Astrocyte (in vitro differentiated cells and primary cell): ENCODE results near the gene CPED1. TPM values are rescaled to one million over a fixed set of nuclear protein-coding genes. Genes with fewer than 3 reads are reported as not detected.

Experiments
- DNase-seq: peaks from one replicate; pipeline ENCODE4 v3.0.0-alpha.2; 2010; ENCODE audit warnings: low read depth
- FAIRE-seq: peaks from 2 replicates; lab custom pipeline; 2011; peaks lifted over from hg19 to GRCh38; lab: Jason Lieb, UNC
- H2AFZ ChIP-seq: 2 replicates; pipeline ENCODE4 v1.6.0; 2012; ENCODE audit warnings: low read depth, low read length, inconsistent platforms
- H3K27ac ChIP-seq: 2 replicates; pipeline ENCODE4 v1.5.1; 2011; ENCODE audit warnings: low read depth, low read length, inconsistent platforms
- H3K27me3 ChIP-seq: 2 replicates; pipeline ENCODE4 v1.6.0; 2011; ENCODE audit warnings: low read length, inconsistent platforms; ENCODE audit not compliant: insufficient read depth
- H3K36me3 ChIP-seq: 2 replicates; pipeline ENCODE4 v1.5.1; 2011; ENCODE audit warnings: low read length, inconsistent platforms; ENCODE audit not compliant: insufficient read depth
- H3K4me1 ChIP-seq: 2 replicates; pipeline ENCODE4 v1.5.1; 2011; ENCODE audit warnings: low read length, inconsistent platforms; ENCODE audit not compliant: insufficient read depth
- H3K4me2 ChIP-seq: 2 replicates; pipeline ENCODE4 v1.6.0; 2012; ENCODE audit warnings: low read length, inconsistent platforms
- H3K4me3 ChIP-seq: 2 replicates; pipeline ENCODE4 v1.5.1; 2011; ENCODE audit warnings: low read depth, mild to moderate bottlenecking, low read length, inconsistent platforms; ENCODE audit not compliant: insufficient read depth
- H3K79me2 ChIP-seq: 2 replicates; pipeline ENCODE4 v1.6.0; 2012; ENCODE audit warnings: mild to moderate bottlenecking, low read length, inconsistent platforms; ENCODE audit not compliant: insufficient read depth
- H3K9ac ChIP-seq: 2 replicates; pipeline ENCODE4 v1.6.0; 2012; ENCODE audit warnings: mild to moderate bottlenecking, low read length, inconsistent platforms
- H3K9me3 ChIP-seq: 2 replicates; pipeline ENCODE4 v1.5.1; 2012; ENCODE audit warnings: low read depth, mild to moderate bottlenecking, low read length, inconsistent platforms; ENCODE audit not compliant: insufficient read depth
- H4K20me1 ChIP-seq: 2 replicates; pipeline ENCODE4 v1.6.0; 2012; ENCODE audit warnings: low read length, inconsistent platforms; ENCODE audit not compliant: insufficient read depth
- H3K27ac Mint-ChIP-seq: one replicate; pipeline ENCODE4 v1.8.0; 2021; ENCODE audit warnings: mild to moderate bottlenecking, mixed read lengths; ENCODE audit not compliant: unreplicated experiment
- H3K27me3 Mint-ChIP-seq: one replicate; pipeline ENCODE4 v1.8.0; 2021; ENCODE audit warnings: low read depth, mixed read lengths; ENCODE audit not compliant: unreplicated experiment
- H3K36me3 Mint-ChIP-seq: one replicate; pipeline ENCODE4 v1.8.0; 2021; ENCODE audit warnings: low read depth, mixed read lengths; ENCODE audit not compliant: unreplicated experiment
- H3K4me1 Mint-ChIP-seq: one replicate; pipeline ENCODE4 v1.8.0; 2021; ENCODE audit warnings: low read depth, mixed read lengths; ENCODE audit not compliant: unreplicated experiment
- H3K4me3 Mint-ChIP-seq: one replicate; pipeline ENCODE4 v1.8.0; 2021; ENCODE audit warnings: mild to moderate bottlenecking, moderate library complexity, mixed read lengths; ENCODE audit not compliant: unreplicated experiment
- H3K9me3 Mint-ChIP-seq: one replicate; pipeline ENCODE4 v1.8.0; 2021; ENCODE audit warnings: mild to moderate bottlenecking, mixed read lengths; ENCODE audit not compliant: unreplicated experiment
- CTCF ChIP-seq: IDR thresholded peaks from 2 replicates; pipeline ENCODE4 v1.5.1; 2011; ENCODE audit warnings: low read depth, mild to moderate bottlenecking, inconsistent platforms, low read length, moderate library complexity; ENCODE audit not compliant: insufficient read depth
- EZH2 ChIP-seq: IDR thresholded peaks from 2 replicates; pipeline ENCODE4 v1.6.1; 2012; ENCODE audit warnings: mild to moderate bottlenecking, low read length, inconsistent platforms; ENCODE audit not compliant: insufficient read depth
- total RNA-seq: library from RNA; stranded (reverse); gene quantifications from 2 replicates; pipeline ENCODE4 v1.2.1, GENCODE V29; 2021

The CPED1 gene
- total RNA-seq, 1 donor from 2014 or later, result 6.1 TPM

- no peaks in the 10 kb centered on the region for H3K4me1 ChIP-seq
- H3K9me3 Mint-ChIP-seq, result peaks cover 3% of the 10 kb centered on the region
- H3K27me3 Mint-ChIP-seq, result no peaks in the 10 kb centered on the region
- H3K4me3 Mint-ChIP-seq, result no peak overlapping the region
- no peak overlapping the region for H3K27ac Mint-ChIP-seq
- DNase-seq, result no peak
- H2AFZ ChIP-seq, result no peak overlapping the region
- no peaks in the 10 kb centered on the region for H3K9me3 ChIP-seq
- no peaks in the 10 kb centered on the region for H3K79me2 ChIP-seq
- H3K27me3 ChIP-seq, result no peaks in the 10 kb centered on the region
- no peaks in the 10 kb centered on the region for H3K4me1 Mint-ChIP-seq
- TF ChIP-seq CTCF, result no peak
- TF ChIP-seq EZH2, result no peak
- H3K9ac ChIP-seq, result no peak overlapping the region
- no peak overlapping the region for H3K4me3 ChIP-seq
- H3K36me3 ChIP-seq, result no peaks in the 10 kb centered on the region
- no peaks in the 10 kb centered on the region for H4K20me1 ChIP-seq
- FAIRE-seq, result no peak
- H3K4me2 ChIP-seq, result no peak overlapping the region
- H3K36me3 Mint-ChIP-seq, result no peaks in the 10 kb centered on the region
- H3K27ac ChIP-seq, result no peak overlapping the region
Measured at GRCh38 chr7:121164247-121164646, 175.7 kb downstream of the CPED1 start.

GRCh38 chr7:121166916-121167315 is 178.4 kb downstream of the CPED1 start:
- no peak overlapping the region for H3K27ac Mint-ChIP-seq

More at GRCh38 chr7:121166916-121167315, 178.4 kb downstream of the CPED1 start:
- Mint-ChIP-seq H3K9me3 (no peaks in the 10 kb centered on the region), H3K36me3 (no peaks in the 10 kb centered on the region), H3K4me1 (no peaks in the 10 kb centered on the region), H3K27me3 (no peaks in the 10 kb centered on the region), H3K4me3 (no peak overlapping the region)
- Histone ChIP-seq H3K9ac (no peak overlapping the region), H3K27me3 (no peaks in the 10 kb centered on the region), H3K4me3 (no peak overlapping the region), H3K27ac (no peak overlapping the region), H2AFZ (no peak overlapping the region), H4K20me1 (no peaks in the 10 kb centered on the region), H3K4me2 (no peak overlapping the region), H3K4me1 (no peaks in the 10 kb centered on the region), H3K9me3 (no peaks in the 10 kb centered on the region), H3K36me3 (no peaks in the 10 kb centered on the region), H3K79me2 (no peaks in the 10 kb centered on the region)
- DNase-seq (no peak), FAIRE-seq (no peak)
- TF ChIP-seq CTCF (no peak), EZH2 (no peak)
